ENCODE results near the gene RPS6KA5. TPM values are rescaled to one million over a fixed set of nuclear protein-coding genes. Genes with fewer than 3 reads are reported as not detected.

Gene RPS6KA5
- total RNA-seq, 1 donor from 2014 or later = 0.65 TPM

- Mint-ChIP-seq H3K36me3 (ENCODE audit: low read depth) (peaks cover 6% of the 10 kb centered on the region), H3K27me3 (ENCODE audit: low read depth) (no peaks in the 10 kb centered on the region), H3K9me3 (ENCODE audit: low read depth) (peaks cover 18% of the 10 kb centered on the region), H3K27ac (ENCODE audit: unreplicated experiment) (no peak overlapping the region), H3K4me3 (ENCODE audit: unreplicated experiment) (no peak overlapping the region), H3K4me1 (ENCODE audit: low read depth) (no peaks in the 10 kb centered on the region)
- TF ChIP-seq CTCF (IDR thresholded peaks at IDR 0.05) = no peak
- no peak for DNase-seq (ENCODE audit: low spot score)
Observed at GRCh38 chr14:90936757-90937440, 123.5 kb downstream of the RPS6KA5 start.

DNA sequence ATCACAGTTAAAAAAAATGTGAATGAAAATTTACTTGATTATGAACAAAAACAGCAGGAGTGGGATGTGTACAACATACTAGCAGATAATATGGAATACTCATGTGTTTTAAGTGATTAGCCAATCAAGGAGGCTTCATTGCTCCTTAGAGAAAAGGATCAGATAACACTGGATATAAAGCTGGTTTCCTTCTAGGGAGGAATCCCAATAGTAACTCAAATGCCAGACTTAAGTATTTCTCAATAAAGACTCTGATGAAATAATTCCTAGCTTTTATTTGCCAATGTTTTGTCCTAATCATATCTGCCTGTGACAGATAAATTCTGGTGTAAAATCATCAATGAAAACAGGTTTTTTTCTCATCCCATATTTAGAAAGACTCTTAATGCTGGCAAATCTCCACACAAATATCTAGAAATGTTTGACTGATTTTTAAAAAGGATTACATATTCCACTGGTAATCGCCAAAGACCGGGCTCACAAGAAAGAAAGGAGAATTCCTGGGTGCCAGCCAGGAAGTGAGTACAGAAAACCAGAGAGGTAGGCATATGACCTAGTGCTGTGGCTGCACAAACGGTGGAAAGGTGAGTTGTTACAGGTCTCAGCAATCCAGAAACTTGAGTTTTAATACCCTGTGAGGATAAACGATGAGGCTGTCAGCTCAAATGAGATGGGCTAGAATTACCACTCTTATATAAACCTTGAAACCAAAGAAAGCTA lies 135.7 kb downstream of the RPS6KA5 start:
- DNase-seq (ENCODE audit: low spot score) = no peak
- Mint-ChIP-seq H3K4me3 (ENCODE audit: unreplicated experiment) (no peak overlapping the region), H3K27me3 (ENCODE audit: low read depth) (no peaks in the 10 kb centered on the region), H3K4me1 (ENCODE audit: low read depth) (no peaks in the 10 kb centered on the region), H3K27ac (ENCODE audit: unreplicated experiment) (no peak overlapping the region), H3K9me3 (ENCODE audit: low read depth) (no peaks in the 10 kb centered on the region), H3K36me3 (ENCODE audit: low read depth) (no peaks in the 10 kb centered on the region)
- no peak for TF ChIP-seq CTCF (IDR thresholded peaks at IDR 0.05)

DNA sequence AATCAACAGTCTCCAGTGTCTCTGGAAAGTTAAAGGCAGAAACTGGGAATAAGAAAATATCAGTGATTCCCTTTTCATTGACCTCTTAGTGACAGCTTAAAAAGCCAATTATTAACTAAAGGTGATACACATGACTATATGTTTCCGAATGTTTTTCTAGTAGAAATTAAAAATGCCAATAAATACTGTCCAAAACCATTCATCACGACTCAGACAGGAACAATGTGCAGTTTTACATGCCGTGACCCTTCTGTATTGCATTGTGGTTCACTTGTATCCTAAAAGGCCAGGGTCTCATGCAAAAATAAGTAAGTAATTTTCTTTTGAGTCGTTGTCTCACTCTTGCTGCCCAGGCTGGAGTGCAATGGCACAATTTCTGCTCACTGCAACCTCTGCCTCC lies 138.3 kb downstream of the RPS6KA5 start:
- TF ChIP-seq CTCF (IDR thresholded peaks at IDR 0.05) = no peak
- Mint-ChIP-seq H3K9me3 (ENCODE audit: low read depth) (peaks cover 4% of the 10 kb centered on the region), H3K27ac (ENCODE audit: unreplicated experiment) (no peak overlapping the region), H3K4me3 (ENCODE audit: unreplicated experiment) (no peak overlapping the region), H3K4me1 (ENCODE audit: low read depth) (no peaks in the 10 kb centered on the region), H3K36me3 (ENCODE audit: low read depth) (no peaks in the 10 kb centered on the region), H3K27me3 (ENCODE audit: low read depth) (no peaks in the 10 kb centered on the region)
- DNase-seq (ENCODE audit: low spot score) = no peak

- Mint-ChIP-seq H3K27ac (ENCODE audit: unreplicated experiment) (no peak overlapping the region), H3K9me3 (ENCODE audit: low read depth) (no peaks in the 10 kb centered on the region), H3K4me3 (ENCODE audit: unreplicated experiment) (no peak overlapping the region), H3K27me3 (ENCODE audit: low read depth) (no peaks in the 10 kb centered on the region), H3K4me1 (ENCODE audit: low read depth) (no peaks in the 10 kb centered on the region), H3K36me3 (ENCODE audit: low read depth) (no peaks in the 10 kb centered on the region)
- DNase-seq (ENCODE audit: low spot score) = no peak
- no peak for TF ChIP-seq CTCF (IDR thresholded peaks at IDR 0.05)
Observed at GRCh38 chr14:90911121-90911520, 149.3 kb downstream of the RPS6KA5 start.

DNA sequence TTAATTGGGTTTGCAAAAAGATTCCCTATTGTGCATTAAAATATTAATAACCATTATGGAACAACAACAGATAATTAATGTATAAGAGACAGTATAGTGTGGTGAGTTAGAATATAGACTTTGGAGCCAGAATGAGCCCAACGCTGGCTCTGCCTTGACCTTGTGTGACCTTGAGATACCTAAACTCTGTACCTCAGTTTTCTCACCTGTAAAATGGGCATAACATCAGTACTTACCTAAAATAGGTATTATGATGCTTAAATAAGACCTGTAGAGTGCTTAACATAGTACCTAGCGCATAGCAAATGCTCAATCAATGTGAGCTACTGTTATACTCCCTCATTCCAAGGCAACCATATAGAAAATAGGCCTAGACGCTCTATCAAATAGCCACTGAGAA lies 153.3 kb downstream of the RPS6KA5 start:
- TF ChIP-seq CTCF (IDR thresholded peaks at IDR 0.05) = no peak
- Mint-ChIP-seq H3K9me3 (ENCODE audit: low read depth) (no peaks in the 10 kb centered on the region), H3K4me3 (ENCODE audit: unreplicated experiment) (no peak overlapping the region), H3K4me1 (ENCODE audit: low read depth) (no peaks in the 10 kb centered on the region), H3K27me3 (ENCODE audit: low read depth) (no peaks in the 10 kb centered on the region), H3K27ac (ENCODE audit: unreplicated experiment) (no peak overlapping the region), H3K36me3 (ENCODE audit: low read depth) (no peaks in the 10 kb centered on the region)
- DNase-seq (ENCODE audit: low spot score) = no peak

Measured in chondrocyte (in vitro differentiated cells).